Neutrophil (primary cell): Measurements from ENCODE around the gene LCN15.
"Not testable (repeated sequence)": the region's sequence is repeated elsewhere in the genome, so short reads cannot be mapped to it uniquely, and the experiment has no call there.

Experiments
- H3K27ac ChIP-seq: fragments of 200-600 bp; sonication (generic); 2 replicates; pipeline ENCODE4 v1.5.1; 2016; ENCODE audit warnings: mild to moderate bottlenecking, moderate library complexity
- H3K27me3 ChIP-seq: fragments of 200-600 bp; sonication (generic); 2 replicates; pipeline ENCODE4 v1.6.0; 2016; ENCODE audit warnings: mild to moderate bottlenecking
- H3K36me3 ChIP-seq: fragments of 200-600 bp; sonication (generic); 2 replicates; pipeline ENCODE4 v1.5.1; 2017
- H3K4me1 ChIP-seq, 2 experiments: fragments of 200-600 bp in 1 of 2; sonication (generic) in 1 of 2; 1 replicate in 1 of 2; 2 replicates in 1 of 2; pipeline versions ENCODE4 v1.5.1 to v1.6.1; 2013 to 2016; ENCODE audit warnings: low read depth in 1 of 2, low read length in 1 of 2, mild to moderate bottlenecking in 1 of 2, moderate library complexity in 1 of 2; ENCODE audit not compliant: control insufficient read depth in 1 of 2, insufficient read depth in 1 of 2
- H3K4me3 ChIP-seq, 2 experiments: fragments of 200-600 bp in 1 of 2; sonication (generic) in 1 of 2; 1 replicate in 1 of 2; 2 replicates in 1 of 2; pipeline ENCODE4 v1.5.1; 2013 to 2016; ENCODE audit warnings: low read depth in 1 of 2, low read length in 1 of 2, mild to moderate bottlenecking in 1 of 2, moderate library complexity in 1 of 2
- H3K9me3 ChIP-seq: fragments of 200-600 bp; sonication (generic); 2 replicates; pipeline ENCODE4 v1.5.1; 2016
- CTCF ChIP-seq: fragments of 200-600 bp; sonication (generic); IDR thresholded peaks from 2 replicates; pipeline ENCODE4 v1.5.1; 2016; ENCODE audit warnings: antibody characterized with exemption

LCN15 gene

GRCh38 chr9:136756134-136756438, 8.2 kb downstream of the LCN15 start:
- Histone ChIP-seq H3K27me3 (peaks cover 28% of the 10 kb centered on the region), H3K4me1 (no peaks in the 10 kb centered on the region), H3K9me3 (peaks cover 6% of the 10 kb centered on the region), H3K4me3 (no peak overlapping the region), H3K36me3 (no peaks in the 10 kb centered on the region), H3K27ac (no peak overlapping the region)
- no peak for TF ChIP-seq CTCF

GRCh38 chr9:136755302-136756133, 8.8 kb downstream of the LCN15 start:
- not testable (repeated sequence) for H3K27ac ChIP-seq

GRCh38 chr9:136754626-136755301, 9.6 kb downstream of the LCN15 start:
- TF ChIP-seq CTCF: no peak
- Histone ChIP-seq H3K9me3 (peaks cover 6% of the 10 kb centered on the region), H3K27ac (no peak overlapping the region), H3K27me3 (peaks cover 34% of the 10 kb centered on the region), H3K4me3 (no peak overlapping the region), H3K36me3 (no peaks in the 10 kb centered on the region), H3K4me1 (no peaks in the 10 kb centered on the region)

More at GRCh38 chr9:136755302-136756133, 8.8 kb downstream of the LCN15 start:
- H3K9me3 ChIP-seq, H3K4me3 ChIP-seq, H3K4me1 ChIP-seq, H3K36me3 ChIP-seq: not testable (repeated sequence)
- peaks cover 29% of the 10 kb centered on the region for H3K27me3 ChIP-seq

GRCh38 chr9:136754059-136754572, 10.2 kb downstream of the LCN15 start:
- no peak for TF ChIP-seq CTCF
- Histone ChIP-seq H3K36me3 (no peaks in the 10 kb centered on the region), H3K27ac (no peak overlapping the region), H3K4me3 (no peak overlapping the region), H3K27me3 (peaks cover 41% of the 10 kb centered on the region), H3K4me1 (no peaks in the 10 kb centered on the region), H3K9me3 (peaks cover 6% of the 10 kb centered on the region)

- Histone ChIP-seq H3K27ac (no peak overlapping the region), H3K9me3 (peaks cover 6% of the 10 kb centered on the region), H3K4me1 (no peaks in the 10 kb centered on the region), H3K27me3 (peaks cover 47% of the 10 kb centered on the region), H3K36me3 (no peaks in the 10 kb centered on the region), H3K4me3 (no peak overlapping the region)
- TF ChIP-seq CTCF: no peak
Measured at GRCh38 chr9:136753371-136754058, 10.8 kb downstream of the LCN15 start.

GRCh38 chr9:136751814-136752213, 12.5 kb downstream of the LCN15 start:
- peaks cover 62% of the 10 kb centered on the region for H3K27me3 ChIP-seq
- H3K4me3 ChIP-seq: no peak overlapping the region
- no peak for TF ChIP-seq CTCF
- H3K4me1 ChIP-seq: no peaks in the 10 kb centered on the region
- H3K27ac ChIP-seq: no peak overlapping the region
- H3K36me3 ChIP-seq: no peaks in the 10 kb centered on the region
- peaks cover 6% of the 10 kb centered on the region for H3K9me3 ChIP-seq
